Amniotic stem cell (primary cell): ENCODE results near the gene PBX4.

ENCODE experiments used
- DNase-seq: peaks from one replicate; lab custom pipeline; 2025; lab: John Stamatoyannopoulos, UW

PBX4 gene

GRCh38 chr19:19525611-19526380 is 92.7 kb downstream of the PBX4 start:
- DNase-seq: no peak

GRCh38 chr19:19524053-19524452 is 94.4 kb downstream of the PBX4 start:
- DNase-seq: no peak

- DNase-seq: no peak
These were observed 95.3 kb downstream of the PBX4 start for GRCh38 chr19:19523177-19523576.

GRCh38 chr19:19520989-19521388 is 97.5 kb downstream of the PBX4 start:
- no peak for DNase-seq

GRCh38 chr19:19517235-19517619 is 101.3 kb downstream of the PBX4 start:
- DNase-seq: no peak

GRCh38 chr19:19515642-19516519 is 102.6 kb downstream of the PBX4 start, which contains the start of gene NDUFA13:
Gene NDUFA13, plus strand, starts transcription at chr19:19516225. Its CDS starts 14 bp downstream, at chr19:19516239.
- DNase-seq: peak; percentile 77

- DNase-seq: no peak
These were observed 103.4 kb downstream of the PBX4 start, which contains the start of gene TSSK6 for GRCh38 chr19:19514881-19515641. Gene TSSK6, minus strand, starts transcription at chr19:19515548. Its CDS starts 121 bp downstream, at chr19:19515427.

- no peak for DNase-seq
These were observed 104.3 kb downstream of the PBX4 start for GRCh38 chr19:19514215-19514657.

- DNase-seq: no peak
These were observed 104.8 kb downstream of the PBX4 start for GRCh38 chr19:19513682-19514081.
